ENCODE measurements around the gene SPECC1L.

The SPECC1L gene

DNA sequence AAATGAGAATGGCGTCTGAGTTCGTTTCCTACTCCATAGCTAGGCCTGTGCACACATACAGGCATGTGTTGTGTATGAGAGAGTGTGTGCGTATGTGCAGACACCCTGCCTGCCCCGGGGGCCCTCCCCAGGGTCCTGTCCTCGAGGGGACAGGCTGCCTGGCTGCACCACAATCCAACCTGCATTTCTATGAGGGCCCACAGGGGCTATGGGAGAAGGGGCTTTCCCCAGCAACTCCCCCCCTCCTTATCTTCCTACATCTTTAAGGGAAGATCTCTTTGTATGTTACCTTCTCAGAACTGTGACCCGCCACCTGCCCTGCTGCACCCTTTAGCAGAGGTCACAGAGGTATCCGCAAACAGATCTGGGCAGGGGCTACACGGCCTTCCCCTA lies 171.7 kb downstream of the SPECC1L start:
- H3K4me3 ChIP-seq (ENCODE audit: low read length), result no peak overlapping the region
- TF ChIP-seq, protein P1, sequence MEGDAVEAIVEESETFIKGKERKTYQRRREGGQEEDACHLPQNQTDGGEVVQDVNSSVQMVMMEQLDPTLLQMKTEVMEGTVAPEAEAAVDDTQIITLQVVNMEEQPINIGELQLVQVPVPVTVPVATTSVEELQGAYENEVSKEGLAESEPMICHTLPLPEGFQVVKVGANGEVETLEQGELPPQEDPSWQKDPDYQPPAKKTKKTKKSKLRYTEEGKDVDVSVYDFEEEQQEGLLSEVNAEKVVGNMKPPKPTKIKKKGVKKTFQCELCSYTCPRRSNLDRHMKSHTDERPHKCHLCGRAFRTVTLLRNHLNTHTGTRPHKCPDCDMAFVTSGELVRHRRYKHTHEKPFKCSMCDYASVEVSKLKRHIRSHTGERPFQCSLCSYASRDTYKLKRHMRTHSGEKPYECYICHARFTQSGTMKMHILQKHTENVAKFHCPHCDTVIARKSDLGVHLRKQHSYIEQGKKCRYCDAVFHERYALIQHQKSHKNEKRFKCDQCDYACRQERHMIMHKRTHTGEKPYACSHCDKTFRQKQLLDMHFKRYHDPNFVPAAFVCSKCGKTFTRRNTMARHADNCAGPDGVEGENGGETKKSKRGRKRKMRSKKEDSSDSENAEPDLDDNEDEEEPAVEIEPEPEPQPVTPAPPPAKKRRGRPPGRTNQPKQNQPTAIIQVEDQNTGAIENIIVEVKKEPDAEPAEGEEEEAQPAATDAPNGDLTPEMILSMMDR (IDR thresholded peaks at IDR 0.05; ENCODE audit: insufficient read depth, low read depth, low read length, missing control alignments), result no peak
- DNase-seq (ENCODE audit: low read depth), result no peak

DNA sequence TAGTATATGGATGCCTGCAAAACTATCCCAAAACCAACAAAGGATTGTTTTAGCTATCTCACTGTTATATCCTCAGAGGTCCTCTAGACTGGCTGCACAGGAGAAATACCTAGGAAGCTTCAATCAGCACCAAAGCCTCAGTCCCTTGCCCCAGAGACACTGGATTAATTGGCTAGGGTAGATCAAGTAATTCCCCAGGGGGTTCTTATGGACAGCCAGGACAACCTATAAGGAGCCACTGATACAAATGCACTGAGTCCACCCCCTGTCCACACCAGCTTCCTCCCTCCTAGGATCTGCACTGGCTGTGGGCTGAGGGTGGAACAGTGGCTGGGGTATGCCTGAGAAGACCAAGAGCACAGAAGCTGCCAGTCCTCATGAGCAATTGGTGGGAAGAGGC lies 173.0 kb downstream of the SPECC1L start:
- TF ChIP-seq, protein P1 (IDR thresholded peaks at IDR 0.05; ENCODE audit: insufficient read depth, low read depth, low read length, missing control alignments), result no peak
- no peak for DNase-seq (ENCODE audit: low read depth)
- no peak overlapping the region for H3K4me3 ChIP-seq (ENCODE audit: low read length)

DNA sequence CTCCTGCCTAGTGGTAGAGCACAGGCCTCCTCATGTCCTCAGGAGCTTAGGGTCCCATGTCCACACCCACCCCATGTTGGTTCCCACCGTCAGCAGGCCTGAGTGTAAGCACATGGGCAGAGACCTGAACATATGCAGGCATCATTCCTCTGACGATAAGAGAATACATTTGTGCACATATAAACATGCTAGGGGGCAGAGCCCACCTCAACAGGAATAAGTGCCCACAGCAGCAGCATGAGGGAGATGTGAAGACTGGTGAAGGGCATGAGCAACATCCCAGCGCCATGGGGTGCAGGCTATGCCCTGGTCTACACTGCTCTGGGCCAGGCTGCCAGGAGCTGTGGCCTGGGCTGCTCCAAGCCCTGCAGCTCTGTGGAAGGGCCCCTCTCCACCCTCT lies 173.6 kb downstream of the SPECC1L start:
- no peak overlapping the region for H3K4me3 ChIP-seq (ENCODE audit: low read length)
- no peak for DNase-seq (ENCODE audit: low read depth)
- TF ChIP-seq, protein P1 (IDR thresholded peaks at IDR 0.05; ENCODE audit: insufficient read depth, low read depth, low read length, missing control alignments), result no peak

DNA sequence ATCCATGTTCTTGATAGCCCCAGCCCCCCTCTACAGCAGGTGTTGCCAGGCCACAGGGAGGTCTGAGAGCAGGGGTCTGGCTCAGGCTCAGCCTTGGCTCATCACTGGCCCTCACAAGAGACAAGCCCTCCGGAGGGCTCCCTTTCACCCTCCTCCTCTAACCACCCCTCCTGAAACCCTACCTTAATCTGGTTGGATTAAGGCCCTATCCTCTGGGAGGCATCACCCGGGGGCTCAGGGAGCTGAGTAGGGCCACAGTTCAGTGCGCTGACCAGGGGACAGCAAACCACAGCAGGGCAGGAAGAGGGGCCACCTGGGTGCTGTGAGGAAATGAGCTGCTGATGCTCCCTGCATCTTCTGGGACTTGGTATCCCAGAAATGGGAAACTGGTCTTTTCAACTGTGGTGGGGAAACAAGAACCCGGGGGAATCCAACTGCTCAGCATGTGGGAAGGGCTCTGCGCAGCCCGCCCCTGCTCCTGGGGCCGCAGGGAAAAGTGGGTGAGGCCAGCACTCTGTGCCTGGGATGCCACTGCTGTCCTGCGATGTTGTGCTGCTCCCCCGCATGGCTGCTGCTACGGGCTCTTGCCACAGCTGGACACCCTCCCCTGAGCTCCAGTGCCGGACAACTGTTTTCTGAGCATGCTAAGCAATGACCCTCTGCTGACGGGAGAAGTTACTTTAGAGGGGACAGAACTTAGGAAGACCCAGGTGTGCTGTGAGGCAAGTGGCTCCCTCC lies 174.3 kb downstream of the SPECC1L start:
- H3K4me3 ChIP-seq (ENCODE audit: low read length), result no peak overlapping the region
- TF ChIP-seq, protein P1 (IDR thresholded peaks at IDR 0.05; ENCODE audit: insufficient read depth, low read depth, low read length, missing control alignments), result no peak
- DNase-seq (ENCODE audit: low read depth), result no peak

DNA sequence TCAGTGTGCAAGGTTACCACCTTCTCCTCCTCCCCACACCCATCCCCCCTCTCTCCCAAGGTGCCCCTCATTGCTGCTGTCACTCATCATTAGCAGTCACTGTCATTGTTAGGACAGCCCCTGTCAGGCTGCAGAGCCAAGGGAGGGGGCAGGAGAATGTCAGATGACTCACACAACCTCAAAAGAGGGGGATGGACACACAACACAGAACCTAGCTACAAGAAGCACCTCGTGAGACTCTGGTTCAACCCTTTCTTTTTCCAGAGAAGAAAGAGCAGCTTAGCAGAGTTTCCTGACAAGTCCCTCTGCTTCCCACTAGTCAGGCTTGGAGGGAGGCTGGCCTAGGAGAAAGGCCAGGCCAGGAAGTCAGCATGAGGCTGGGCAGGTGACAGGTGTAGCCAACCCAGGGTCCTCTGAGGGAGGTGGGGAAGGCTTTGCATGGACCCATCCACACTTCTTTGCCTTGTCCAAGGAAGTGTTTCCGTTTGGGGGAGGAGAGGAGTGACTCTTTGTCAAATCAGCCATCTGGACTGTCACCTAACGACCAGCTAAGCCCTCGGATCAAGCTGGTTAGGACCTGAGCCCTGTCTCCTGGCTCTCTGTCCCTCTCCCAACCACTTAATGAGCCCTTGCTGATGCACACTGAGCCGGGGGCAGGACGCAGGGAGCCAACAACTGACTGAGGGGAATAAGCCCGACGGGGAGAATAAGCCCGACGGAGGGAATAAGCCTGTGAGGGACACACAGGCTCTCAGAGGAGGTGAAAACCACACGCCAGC lies 175.0 kb downstream of the SPECC1L start:
- TF ChIP-seq, protein P1 (IDR thresholded peaks at IDR 0.05; ENCODE audit: insufficient read depth, low read depth, low read length, missing control alignments), result no peak
- H3K4me3 ChIP-seq (ENCODE audit: low read length), result no peak overlapping the region
- no peak for DNase-seq (ENCODE audit: low read depth)

DNA sequence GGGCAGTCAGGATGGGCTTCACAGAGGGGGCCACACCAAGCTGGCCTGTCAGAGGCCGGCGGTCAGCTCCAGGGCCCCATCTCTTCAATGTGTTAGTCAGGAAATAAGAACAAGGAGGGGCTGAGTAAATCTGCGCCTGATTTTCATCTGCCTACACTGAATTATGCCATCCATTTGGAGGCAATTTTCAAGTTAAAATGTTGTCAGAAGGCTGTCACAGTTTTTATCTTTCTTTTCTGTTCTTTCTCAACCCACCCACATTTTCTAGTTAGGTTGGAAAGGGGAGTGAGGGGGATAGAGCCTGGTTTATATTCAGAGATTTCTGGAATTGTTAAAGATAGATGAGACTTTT lies 175.6 kb downstream of the SPECC1L start:
- TF ChIP-seq, protein P1 (IDR thresholded peaks at IDR 0.05; ENCODE audit: insufficient read depth, low read depth, low read length, missing control alignments), result no peak
- H3K4me3 ChIP-seq (ENCODE audit: low read length), result no peak overlapping the region
- no peak for DNase-seq (ENCODE audit: low read depth)
